ENCODE results near the gene LRRC37A. TPM values are rescaled to one million over a fixed set of nuclear protein-coding genes. Genes with fewer than 3 reads are reported as not detected.
A peak's percentile ranks its signal among the peaks of the same experiment; 100 is the strongest.

Gene LRRC37A
- total and polyA plus RNA-seq, 9 of the 15 experiments (the other 6 are each of a cell fraction or from before 2014, with no cell fraction given): 0.14 to 3.1 (median 1.8) TPM

GRCh38 chr17:46266656-46267544 lies 28.0 kb upstream of the LRRC37A start (continued):
- TF ChIP-seq USF2 (CRISPR knock-in tag; IDR thresholded peaks at IDR 0.05) (no peak), ZNF57 (CRISPR knock-in tag; IDR thresholded peaks at IDR 0.05) (no peak), ZNF121 (CRISPR knock-in tag; conservative IDR thresholded peaks at IDR 0.05) (no peak), ZNF449 (CRISPR knock-in tag; IDR thresholded peaks at IDR 0.05) (peak; percentile 77; the same call in 1 of the 2 replicates), ZNF23 (CRISPR knock-in tag; IDR thresholded peaks at IDR 0.05) (no peak), RREB1 (CRISPR knock-in tag; IDR thresholded peaks at IDR 0.05) (peak; percentile 73; the same call in 1 of the 2 replicates), FOXP4 (CRISPR knock-in tag; IDR thresholded peaks at IDR 0.05; ENCODE audit: borderline replicate concordance) (no peak), BCLAF1 (IDR thresholded peaks at IDR 0.05; ENCODE audit: borderline replicate concordance in 1 of 2, control insufficient read depth in 1 of 2, low read depth in 2 of 2, low read length in 1 of 2) (no peak), ZNF274 (IDR thresholded peaks at IDR 0.05; ENCODE audit: borderline replicate concordance, low read depth, low read length) (no peak)

Data from K562 (cell line).